ENCODE results near the gene VMP1. TPM values are rescaled to one million over a fixed set of nuclear protein-coding genes. Genes with fewer than 3 reads are reported as not detected.
"Not testable (repeated sequence)": the region's sequence is repeated elsewhere in the genome, so short reads cannot be mapped to it uniquely, and the experiment has no call there.

The VMP1 gene
- total and polyA plus RNA-seq, 7 experiments from 2014 or later: 42.0 to 370 (median 80.8) TPM

- intact Hi-C loops (cut with micrococcal nuclease): loop anchor here in 1 of 2 donors (1.0 to 2.0 kb wide), 2 partner anchors 17 to 67 kb away; no protein-coding TSS in a partner anchor
- no peaks in the 10 kb centered on the region for H3K36me3 ChIP-seq (ENCODE audit: control insufficient read depth in 2 of 3, insufficient read depth in 3 of 3, low read length in 3 of 3)
- peak overlapping the region in 8 of 10 donors; percentile 3 to 41 (median 28) for H3K4me3 Mint-ChIP-seq
- no peaks in the 10 kb centered on the region for H3K27me3 ChIP-seq (ENCODE audit: control insufficient read depth in 2 of 2, insufficient read depth in 2 of 2, low read length in 2 of 2)
- DNase-seq: peak in 4 of 9 donors; percentile 29 to 43 (median 34)
- H3K4me3 ChIP-seq (ENCODE audit: low read length): no peak overlapping the region
- H3K27ac Mint-ChIP-seq: peak overlapping the region in 8 of 9 donors; percentile 1 to 93 (median 76)
- no peaks in the 10 kb centered on the region for H3K9me3 ChIP-seq (ENCODE audit: control insufficient read depth in 2 of 3, low read length in 3 of 3)
- peak; percentile 83 for ATAC-seq
- H3K27me3 Mint-ChIP-seq: no peaks in the 10 kb centered on the region
- CTCF ChIA-PET: interaction anchor here (1.8 kb wide), 1 partner anchor 100 kb away, joined by 6 read pairs; no protein-coding TSS in a partner anchor
- no peak overlapping the region for H3K27ac ChIP-seq (ENCODE audit: low read depth, low read length)
- peaks cover 5 to 24% of the 10 kb centered on the region in 2 donors for H3K4me1 ChIP-seq (ENCODE audit: control insufficient read depth in 2 of 2, insufficient read depth in 2 of 2, low read length in 2 of 2)
- H3K9me3 Mint-ChIP-seq: no peaks in the 10 kb centered on the region
- H3K4me1 Mint-ChIP-seq: peaks cover 25 to 51% (median 31%) of the 10 kb centered on the region in 7 donors
- POLR2A ChIA-PET: interaction anchor here (0.7 to 1.5 kb wide), 5 partner anchors 12 to 30 kb away, joined by 3 to 4 read pairs (median 3); no protein-coding TSS in a partner anchor
- peaks cover 0 to 7% (median 0%) of the 10 kb centered on the region in 5 donors for H3K36me3 Mint-ChIP-seq
Measured at GRCh38 chr17:59853168-59853918, 145.9 kb downstream of the VMP1 start.

- H3K36me3 Mint-ChIP-seq; H3K9me3 ChIP-seq (ENCODE audit: control insufficient read depth in 2 of 3, low read length in 3 of 3); H3K4me3 Mint-ChIP-seq; ATAC-seq; H3K27ac ChIP-seq (ENCODE audit: low read depth, low read length); H3K9me3 Mint-ChIP-seq; H3K4me3 ChIP-seq (ENCODE audit: low read length); DNase-seq; H3K36me3 ChIP-seq (ENCODE audit: control insufficient read depth in 2 of 3, insufficient read depth in 3 of 3, low read length in 3 of 3); H3K27me3 ChIP-seq (ENCODE audit: control insufficient read depth in 2 of 2, insufficient read depth in 2 of 2, low read length in 2 of 2); H3K27me3 Mint-ChIP-seq: not testable (repeated sequence)
- intact Hi-C loops (cut with micrococcal nuclease): loop anchor here in 1 of 2 donors (1.0 to 2.0 kb wide), 2 partner anchors 17 to 68 kb away; no protein-coding TSS in a partner anchor
- CTCF ChIA-PET: interaction anchor here (0.7 to 1.8 kb wide), 2 partner anchors 100 to 184 kb away, joined by 3 to 6 read pairs; no protein-coding TSS in a partner anchor
- POLR2A ChIA-PET: interaction anchor here (0.7 to 1.5 kb wide), 4 partner anchors 13 to 21 kb away, joined by 3 to 4 read pairs (median 4); no protein-coding TSS in a partner anchor
- Mint-ChIP-seq H3K27ac (peak overlapping the region in 3 of 9 donors; percentile 76 to 93 (median 88)), H3K4me1 (peaks cover 18 to 48% (median 26%) of the 10 kb centered on the region in 7 donors)
- H3K4me1 ChIP-seq (ENCODE audit: control insufficient read depth in 2 of 2, insufficient read depth in 2 of 2, low read length in 2 of 2): peaks cover 0 to 24% of the 10 kb centered on the region in 2 donors
Measured at GRCh38 chr17:59853919-59854729, 146.7 kb downstream of the VMP1 start.

- ChIA-PET CTCF (interaction anchor here (1.2 kb wide), 1 partner anchor 57 kb away, joined by 4 read pairs; no protein-coding TSS in a partner anchor), POLR2A (interaction anchor here (1.0 to 1.4 kb wide), 3 partner anchors 9 to 105 kb away, joined by 3 to 4 read pairs (median 3); no protein-coding TSS in a partner anchor)
- no peak overlapping the region for H3K27ac ChIP-seq (ENCODE audit: low read depth, low read length)
- peaks cover 0 to 16% of the 10 kb centered on the region in 2 donors for H3K4me1 ChIP-seq (ENCODE audit: control insufficient read depth in 2 of 2, insufficient read depth in 2 of 2, low read length in 2 of 2)
- no peak overlapping the region for H3K4me3 ChIP-seq (ENCODE audit: low read length)
- Mint-ChIP-seq H3K27me3 (no peaks in the 10 kb centered on the region), H3K27ac (peak overlapping the region in 6 of 9 donors; percentile 2 to 71 (median 28)), H3K4me1 (peaks cover 13 to 39% (median 19%) of the 10 kb centered on the region in 7 donors), H3K9me3 (no peaks in the 10 kb centered on the region), H3K36me3 (peaks cover 0 to 16% (median 4%) of the 10 kb centered on the region in 5 donors), H3K4me3 (no peak overlapping the region)
- peaks cover 0 to 19% (median 8%) of the 10 kb centered on the region in 3 experiments for H3K36me3 ChIP-seq (ENCODE audit: control insufficient read depth in 2 of 3, insufficient read depth in 3 of 3, low read length in 3 of 3)
- no peaks in the 10 kb centered on the region for H3K27me3 ChIP-seq (ENCODE audit: control insufficient read depth in 2 of 2, insufficient read depth in 2 of 2, low read length in 2 of 2)
- intact Hi-C loops (cut with micrococcal nuclease): no loop called here
- no peak for ATAC-seq
- DNase-seq: no peak
- no peaks in the 10 kb centered on the region for H3K9me3 ChIP-seq (ENCODE audit: control insufficient read depth in 2 of 3, low read length in 3 of 3)
Measured at GRCh38 chr17:59856859-59857794, 149.7 kb downstream of the VMP1 start.

GRCh38 chr17:59858167-59858816, 150.8 kb downstream of the VMP1 start:
- Histone ChIP-seq H3K36me3 (ENCODE audit: control insufficient read depth in 2 of 3, insufficient read depth in 3 of 3, low read length in 3 of 3) (peaks cover 0 to 25% (median 8%) of the 10 kb centered on the region in 3 experiments), H3K9me3 (ENCODE audit: control insufficient read depth in 2 of 3, low read length in 3 of 3) (no peaks in the 10 kb centered on the region), H3K4me1 (ENCODE audit: control insufficient read depth in 2 of 2, insufficient read depth in 2 of 2, low read length in 2 of 2) (peaks cover 0 to 5% of the 10 kb centered on the region in 2 donors), H3K27me3 (ENCODE audit: control insufficient read depth in 2 of 2, insufficient read depth in 2 of 2, low read length in 2 of 2) (no peaks in the 10 kb centered on the region), H3K27ac (ENCODE audit: low read depth, low read length) (no peak overlapping the region), H3K4me3 (ENCODE audit: low read length) (no peak overlapping the region)
- Mint-ChIP-seq H3K9me3 (no peaks in the 10 kb centered on the region), H3K36me3 (peaks cover 0 to 17% (median 7%) of the 10 kb centered on the region in 5 donors), H3K27ac (peak overlapping the region in 7 of 9 donors; percentile 6 to 71 (median 48)), H3K27me3 (no peaks in the 10 kb centered on the region), H3K4me1 (peaks cover 3 to 28% (median 9%) of the 10 kb centered on the region in 7 donors), H3K4me3 (no peak overlapping the region)
- no peak for ATAC-seq
- intact Hi-C loops (cut with micrococcal nuclease): loop anchor here in 1 of 2 donors (1.0 kb wide), 1 partner anchor 105 kb away; no protein-coding TSS in a partner anchor
- POLR2A ChIA-PET: interaction anchor here (0.6 to 1.4 kb wide), 3 partner anchors 10 to 106 kb away, joined by 3 to 4 read pairs (median 3); no protein-coding TSS in a partner anchor
- DNase-seq: no peak
- CTCF ChIA-PET: interaction anchor here (0.7 to 1.3 kb wide), 2 partner anchors 18 to 20 kb away, joined by 3 read pairs; no protein-coding TSS in a partner anchor

GRCh38 chr17:59858932-59859331, 151.5 kb downstream of the VMP1 start:
- Histone ChIP-seq H3K4me1 (ENCODE audit: control insufficient read depth in 2 of 2, insufficient read depth in 2 of 2, low read length in 2 of 2) (no peaks in the 10 kb centered on the region), H3K36me3 (ENCODE audit: control insufficient read depth in 2 of 3, insufficient read depth in 3 of 3, low read length in 3 of 3) (peaks cover 0 to 31% (median 11%) of the 10 kb centered on the region in 3 experiments), H3K27me3 (ENCODE audit: control insufficient read depth in 2 of 2, insufficient read depth in 2 of 2, low read length in 2 of 2) (no peaks in the 10 kb centered on the region), H3K9me3 (ENCODE audit: control insufficient read depth in 2 of 3, low read length in 3 of 3) (no peaks in the 10 kb centered on the region), H3K27ac (ENCODE audit: low read depth, low read length) (no peak overlapping the region), H3K4me3 (ENCODE audit: low read length) (no peak overlapping the region)
- no peaks in the 10 kb centered on the region for H3K27me3 Mint-ChIP-seq
- peaks cover 0 to 26% (median 5%) of the 10 kb centered on the region in 7 donors for H3K4me1 Mint-ChIP-seq
- DNase-seq: no peak
- POLR2A ChIA-PET: interaction anchor here (0.6 kb wide), 1 partner anchor 81 kb away, joined by 3 read pairs; no protein-coding TSS in a partner anchor
- intact Hi-C loops (cut with micrococcal nuclease): loop anchor here (1.0 kb wide), 1 partner anchor 106 kb away; no protein-coding TSS in a partner anchor
- H3K4me3 Mint-ChIP-seq: no peak overlapping the region
- CTCF ChIA-PET: interaction anchor here (0.7 to 1.3 kb wide), 7 partner anchors 19 to 176 kb away, joined by 3 to 4 read pairs (median 3); no protein-coding TSS in a partner anchor
- H3K27ac Mint-ChIP-seq: peak overlapping the region in 6 of 9 donors; percentile 5 to 71 (median 68)
- peaks cover 0 to 16% (median 7%) of the 10 kb centered on the region in 5 donors for H3K36me3 Mint-ChIP-seq
- ATAC-seq: no peak
- no peaks in the 10 kb centered on the region for H3K9me3 Mint-ChIP-seq
